ENCODE data around the gene MYO18B.

The MYO18B gene

DNA sequence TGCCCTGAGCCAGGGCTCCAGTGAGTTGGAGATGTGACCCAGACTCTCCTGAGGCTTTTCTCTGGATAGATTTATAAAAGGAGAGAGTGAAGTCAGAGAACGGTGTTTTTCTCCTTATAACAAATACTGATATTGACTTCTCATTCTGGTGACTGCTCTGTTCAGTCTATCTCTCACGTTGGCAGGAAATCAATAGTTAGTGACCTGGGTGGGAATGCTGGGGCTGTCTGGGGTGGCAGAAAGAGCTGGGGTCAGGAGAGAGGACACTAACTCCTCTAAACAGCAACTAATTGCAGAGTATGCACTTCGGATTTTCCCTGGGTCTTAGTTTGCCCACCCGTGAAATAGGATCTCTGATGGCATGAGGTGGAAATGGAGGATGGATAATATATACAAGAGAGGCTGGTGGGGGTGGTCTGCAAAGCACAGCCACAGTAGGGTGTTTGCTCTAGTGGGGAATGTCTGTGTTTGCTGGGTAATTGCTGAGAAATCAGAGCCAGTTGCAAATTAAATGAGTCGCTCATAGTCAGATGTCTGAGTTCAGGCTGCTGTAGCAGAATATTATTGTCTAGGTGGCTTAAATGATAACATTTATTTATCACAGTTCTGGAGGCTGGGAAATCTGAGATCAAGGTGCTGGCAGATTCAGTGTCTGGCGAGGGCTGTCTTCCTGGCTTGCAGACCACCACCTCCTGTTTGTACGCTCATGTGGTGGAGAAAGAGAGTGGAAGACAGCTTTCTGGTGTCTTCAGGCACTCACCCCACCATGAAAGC lies 167.8 kb downstream of the MYO18B start:
- DNase-seq, result no peak

DNA sequence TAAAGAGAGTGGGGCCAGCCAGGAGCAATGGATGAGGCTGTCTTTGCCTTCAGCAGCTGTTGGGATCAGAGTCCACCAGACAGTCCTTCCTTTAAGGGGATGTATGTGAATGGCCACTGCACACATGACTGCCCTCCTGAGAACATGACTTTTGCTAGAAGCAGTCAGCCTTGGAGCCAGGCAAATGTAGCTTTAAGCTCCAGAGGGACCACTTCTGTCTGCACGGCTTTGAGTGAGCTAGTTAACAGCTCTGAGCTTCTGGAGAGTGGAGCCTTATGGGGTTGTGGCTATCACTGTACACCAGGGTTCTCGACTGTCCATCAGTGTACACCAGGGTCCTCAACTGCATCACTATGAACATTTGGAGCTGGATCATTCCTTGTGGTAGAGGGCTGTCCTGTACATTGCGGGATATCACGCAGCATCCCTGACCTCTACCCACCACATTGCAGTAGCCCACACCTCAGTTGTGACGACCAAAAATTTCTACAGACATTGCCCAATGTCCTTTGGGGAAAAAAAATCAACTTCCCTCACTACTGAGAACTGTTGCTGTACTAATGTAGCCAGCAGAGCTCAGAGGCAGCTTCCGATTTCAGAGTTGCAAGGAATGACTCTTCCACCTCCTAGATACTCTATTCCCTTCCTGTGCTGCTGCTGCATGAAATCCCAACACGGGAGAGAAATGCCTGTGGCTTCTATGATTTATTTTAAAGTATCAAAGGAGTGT lies 169.4 kb downstream of the MYO18B start:
- no peak for DNase-seq

DNA sequence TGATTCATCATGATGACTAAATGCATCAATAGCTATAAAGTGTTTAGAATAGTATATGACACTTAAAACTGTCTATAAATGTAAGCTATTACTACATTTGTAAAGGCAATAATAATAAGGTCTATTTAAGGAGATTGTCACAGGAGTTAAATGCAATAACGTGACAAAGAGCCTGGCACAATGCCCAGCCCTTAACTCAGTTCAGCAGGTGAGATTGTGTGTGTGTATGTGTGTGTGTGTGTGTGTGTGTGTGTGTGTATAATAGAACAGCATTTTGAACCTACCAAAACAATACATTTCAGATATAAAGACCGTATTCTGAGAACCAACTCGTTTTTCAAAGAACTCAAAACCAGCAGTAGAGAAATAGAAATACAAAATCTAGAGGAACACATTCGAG lies 177.5 kb downstream of the MYO18B start:
- DNase-seq, result no peak

DNA sequence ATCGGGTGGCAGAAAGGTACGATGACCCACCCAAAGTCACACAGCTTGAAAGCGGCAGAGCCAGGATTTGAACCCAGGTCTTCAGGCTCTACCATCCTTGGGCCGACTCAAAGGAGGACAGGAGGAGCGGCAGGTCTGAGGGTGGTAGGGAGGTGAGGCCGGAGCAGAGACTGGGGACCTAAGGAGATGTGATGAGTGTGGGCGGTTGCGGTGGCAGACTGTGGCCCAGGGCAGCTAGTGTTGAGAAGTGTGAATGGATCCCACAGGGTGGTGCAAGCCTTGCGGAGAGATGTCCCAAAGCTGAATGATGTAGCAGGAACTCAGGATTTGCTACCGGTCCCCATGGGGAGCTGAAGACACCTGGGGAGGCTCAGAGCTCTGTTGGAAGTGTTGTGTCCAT lies 180.2 kb downstream of the MYO18B start:
- DNase-seq, result no peak

DNA sequence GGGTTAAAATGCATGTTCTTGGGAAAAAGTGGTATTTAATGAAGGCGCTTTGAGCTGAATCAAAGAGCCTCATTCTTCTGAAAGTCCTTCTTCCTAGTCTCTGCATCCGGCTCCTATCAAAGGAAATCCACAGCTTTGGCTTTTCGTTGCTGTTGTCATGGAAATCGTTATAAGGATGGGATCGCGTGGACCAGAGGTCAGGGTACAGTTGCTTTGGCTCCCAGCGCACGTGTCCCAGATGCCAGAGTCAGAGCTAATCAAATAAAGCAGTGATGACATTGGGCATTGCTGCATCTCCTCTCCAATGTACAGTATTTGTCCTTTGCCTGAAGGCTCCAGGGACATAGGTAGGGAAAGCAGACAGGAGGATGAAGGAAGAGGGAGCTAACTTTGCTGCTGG lies 181.9 kb downstream of the MYO18B start:
- DNase-seq, result no peak

DNA sequence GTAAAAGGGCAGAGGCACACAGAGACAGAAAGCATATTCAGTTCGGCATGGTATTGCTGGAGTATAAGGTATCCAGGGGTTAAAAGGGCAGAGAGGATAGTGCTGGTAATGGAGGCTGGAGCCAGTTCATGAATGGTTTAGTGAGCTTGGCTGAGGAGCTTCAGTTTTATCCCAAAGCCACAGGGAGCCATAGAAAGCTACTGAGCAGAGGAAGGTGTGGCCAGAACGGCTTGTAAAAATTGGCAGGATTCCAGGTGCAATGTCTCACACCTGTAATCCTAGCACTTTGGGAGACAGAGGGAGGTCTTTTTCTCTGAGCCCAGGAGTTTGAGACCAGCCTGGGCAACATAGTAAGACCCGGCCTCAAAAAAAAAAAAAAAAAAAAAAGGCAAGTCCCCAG lies 186.1 kb downstream of the MYO18B start:
- DNase-seq, result no peak

DNA sequence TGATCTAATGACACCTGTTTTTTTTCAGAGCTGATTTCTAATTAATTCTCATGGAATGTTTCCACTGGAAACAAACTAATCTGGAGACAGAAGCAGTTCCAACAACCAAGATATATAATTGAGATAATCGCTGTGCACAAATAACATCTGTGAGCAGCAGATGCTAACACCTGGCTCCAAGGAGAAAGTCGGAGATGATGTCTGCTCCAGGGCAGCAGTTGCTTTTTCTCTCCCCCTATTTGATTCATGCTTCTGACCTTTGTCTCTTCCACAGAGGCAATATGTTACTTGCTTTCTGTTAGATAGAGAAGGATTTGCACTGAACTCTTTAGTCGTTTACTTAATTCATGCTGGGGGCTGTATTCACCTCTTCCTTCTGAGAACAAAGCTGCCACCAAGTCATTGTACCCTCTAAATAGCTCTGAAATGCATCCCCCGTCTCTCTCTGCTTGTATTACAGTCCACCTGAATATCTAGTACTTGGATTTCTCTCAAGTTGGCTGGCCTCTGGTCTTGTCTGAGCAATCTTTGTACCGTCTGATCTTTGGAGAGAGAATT lies 187.4 kb downstream of the MYO18B start:
- DNase-seq, result no peak

DNA sequence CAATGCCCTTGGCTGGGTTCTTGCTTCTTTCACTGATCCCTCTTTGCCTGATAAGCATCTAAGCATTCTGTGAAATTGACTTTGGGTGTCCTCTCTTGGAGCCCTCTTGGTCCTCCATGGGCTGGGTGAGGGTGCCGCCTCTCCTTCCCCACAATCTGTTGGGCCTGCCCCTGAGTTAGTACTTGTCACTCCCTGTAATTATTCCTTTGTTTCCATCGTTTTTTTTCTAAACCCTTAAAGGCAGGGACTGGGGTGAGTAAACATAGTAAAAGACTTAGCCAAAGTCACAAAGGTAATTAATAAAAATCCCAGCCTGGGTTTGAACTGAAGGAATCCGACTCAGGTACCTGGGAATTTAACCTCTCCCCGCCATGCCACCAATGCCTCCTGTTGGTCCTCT lies 188.1 kb downstream of the MYO18B start:
- no peak for DNase-seq

DNA sequence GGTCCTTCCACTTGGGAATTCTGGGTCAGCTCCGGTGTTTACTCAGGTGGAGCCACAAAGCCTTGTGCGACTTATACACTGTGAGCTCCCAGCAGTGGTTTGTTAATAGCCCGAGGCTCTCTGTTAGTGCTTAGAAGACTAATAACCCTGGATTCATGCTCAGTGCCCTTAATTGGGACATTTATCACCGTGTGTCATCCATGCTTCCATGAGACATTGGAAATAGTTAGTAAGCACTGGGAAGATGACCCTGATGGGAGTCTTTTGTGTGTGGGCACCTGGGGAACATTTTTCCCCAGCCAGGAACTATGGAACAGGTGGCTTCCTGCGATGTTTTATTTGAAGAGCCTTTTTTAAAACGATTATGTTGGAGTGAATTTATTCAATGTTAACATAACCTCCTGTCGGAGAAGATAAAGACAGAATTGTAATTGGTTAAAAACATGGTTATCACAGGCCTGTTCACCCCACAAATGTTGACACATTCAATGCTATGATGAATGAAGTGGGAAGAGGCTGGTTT lies 188.9 kb downstream of the MYO18B start:
- DNase-seq, result no peak

DNA sequence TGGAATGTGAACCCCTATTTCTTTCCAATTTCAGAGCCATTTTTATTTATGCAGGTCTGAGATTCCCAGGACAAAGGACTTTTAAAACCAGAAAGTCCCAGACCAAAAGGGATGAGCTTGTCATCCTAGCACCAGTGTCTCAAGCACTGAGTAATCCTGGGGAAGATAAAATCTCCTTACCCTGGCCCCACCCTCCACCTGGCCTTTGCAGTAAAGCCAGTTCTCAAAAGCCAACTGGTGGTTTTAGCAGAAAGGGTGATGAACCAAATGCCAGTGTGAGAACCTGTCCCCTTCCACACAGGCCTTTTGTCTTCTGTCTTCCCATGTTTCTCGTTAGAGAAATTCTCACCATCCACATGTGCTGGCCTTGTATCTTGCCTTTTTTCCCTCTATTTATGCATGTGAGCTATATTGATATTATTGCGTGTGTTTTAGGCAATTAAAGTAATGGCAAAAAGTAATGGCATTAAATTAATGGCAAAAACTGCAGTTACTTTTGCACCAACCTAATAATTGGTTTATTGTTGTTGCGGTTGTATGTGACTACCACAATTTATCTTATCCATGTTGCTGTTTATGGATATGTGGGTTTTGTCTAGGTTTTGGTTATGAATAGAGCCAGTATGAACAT lies 191.3 kb downstream of the MYO18B start:
- DNase-seq, result no peak

DNA sequence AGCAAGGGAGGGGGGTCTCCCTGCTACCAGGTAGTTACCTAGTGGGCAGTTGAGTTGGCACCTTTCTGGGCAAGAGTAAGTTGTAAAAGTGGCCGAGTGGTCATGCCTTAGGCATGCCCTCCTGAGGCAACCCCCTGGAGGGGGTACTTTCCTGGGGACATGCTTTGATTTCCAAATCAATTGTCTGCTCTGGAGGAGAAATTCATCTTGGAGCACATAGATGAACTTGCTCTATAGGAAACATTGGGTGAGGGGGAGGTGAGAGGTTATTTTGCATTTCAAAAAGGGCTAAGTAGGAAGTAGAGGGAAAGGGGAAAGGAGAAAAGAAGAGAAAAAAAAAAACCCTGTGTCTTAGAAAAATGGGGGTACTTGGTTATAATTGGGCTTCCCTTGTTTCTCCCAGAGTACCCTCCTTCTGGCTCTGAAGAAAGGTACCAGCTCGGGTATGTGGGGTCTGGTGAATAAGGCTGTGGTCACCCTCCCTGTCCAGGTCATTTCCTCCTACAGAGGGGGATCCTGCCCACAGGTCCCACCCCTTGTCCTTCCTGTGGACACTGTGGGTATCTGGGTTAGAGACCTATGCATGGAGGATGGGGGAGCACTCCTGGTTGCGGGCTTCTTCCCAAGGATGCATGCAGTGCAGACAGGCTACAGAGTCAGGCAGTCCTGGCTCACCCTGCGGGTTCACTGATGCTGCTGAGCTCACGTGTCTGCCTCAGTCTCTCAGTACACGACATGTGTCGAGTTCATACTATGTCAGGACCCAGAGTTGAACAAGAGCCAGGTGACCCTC lies 193.5 kb downstream of the MYO18B start:
- DNase-seq, result no peak

DNA sequence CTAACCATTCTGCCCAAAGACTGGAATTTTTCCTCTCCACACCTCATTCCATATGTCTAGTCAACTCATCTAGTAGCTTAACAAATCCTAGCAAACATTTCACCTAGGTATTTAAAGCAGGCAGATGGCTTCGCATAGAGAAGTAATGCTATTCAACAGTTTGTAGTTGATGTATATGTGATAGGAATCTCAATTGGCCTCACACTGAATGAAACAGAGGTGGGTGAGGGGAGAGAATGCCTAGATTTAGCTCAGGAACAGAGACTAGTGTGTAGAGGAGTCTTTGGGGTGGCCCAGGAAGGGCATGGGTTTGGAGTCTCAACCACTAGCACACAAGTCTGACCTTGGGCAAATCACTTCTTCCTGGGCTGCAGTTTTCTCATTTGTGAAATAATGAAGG lies 196.2 kb downstream of the MYO18B start:
- no peak for DNase-seq

DNA sequence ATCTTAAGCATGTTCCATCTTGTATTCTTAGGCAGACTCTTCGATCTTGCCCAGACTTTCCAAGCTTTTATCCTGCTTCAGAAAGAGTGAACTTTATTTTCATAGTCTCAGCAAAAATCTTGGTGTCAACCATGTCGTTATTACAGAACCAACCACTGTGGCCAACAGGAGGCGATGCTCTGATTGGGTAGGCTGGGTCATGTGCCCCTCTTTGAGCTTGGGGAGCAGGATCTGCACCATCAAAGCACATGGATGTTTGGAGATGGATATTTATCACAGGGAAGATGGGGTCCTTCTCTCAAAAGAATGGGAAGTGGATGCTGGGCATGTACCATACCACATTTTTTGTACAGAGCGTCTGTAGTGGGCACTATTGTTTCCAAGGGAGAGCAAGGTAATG lies 197.4 kb downstream of the MYO18B start:
- no peak for DNase-seq

DNA sequence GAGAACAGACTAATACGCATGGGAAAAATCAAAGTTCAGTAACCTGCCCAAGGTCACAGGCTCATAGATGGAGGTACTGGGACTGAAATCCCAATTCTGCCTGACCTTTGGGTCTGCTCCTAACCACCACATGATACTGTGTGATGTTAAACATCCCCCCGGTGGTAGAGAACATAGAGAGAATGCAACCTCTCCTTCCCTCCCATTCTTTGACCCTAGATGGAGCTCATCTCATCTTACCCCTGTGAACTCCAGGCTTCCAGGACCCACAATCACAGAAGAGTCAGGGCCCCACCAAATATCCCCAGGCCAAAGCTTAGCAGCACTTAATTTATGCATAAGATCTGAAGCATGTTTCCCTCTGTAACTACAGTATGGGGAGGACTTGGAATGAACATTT lies 198.5 kb downstream of the MYO18B start:
- no peak for DNase-seq

DNA sequence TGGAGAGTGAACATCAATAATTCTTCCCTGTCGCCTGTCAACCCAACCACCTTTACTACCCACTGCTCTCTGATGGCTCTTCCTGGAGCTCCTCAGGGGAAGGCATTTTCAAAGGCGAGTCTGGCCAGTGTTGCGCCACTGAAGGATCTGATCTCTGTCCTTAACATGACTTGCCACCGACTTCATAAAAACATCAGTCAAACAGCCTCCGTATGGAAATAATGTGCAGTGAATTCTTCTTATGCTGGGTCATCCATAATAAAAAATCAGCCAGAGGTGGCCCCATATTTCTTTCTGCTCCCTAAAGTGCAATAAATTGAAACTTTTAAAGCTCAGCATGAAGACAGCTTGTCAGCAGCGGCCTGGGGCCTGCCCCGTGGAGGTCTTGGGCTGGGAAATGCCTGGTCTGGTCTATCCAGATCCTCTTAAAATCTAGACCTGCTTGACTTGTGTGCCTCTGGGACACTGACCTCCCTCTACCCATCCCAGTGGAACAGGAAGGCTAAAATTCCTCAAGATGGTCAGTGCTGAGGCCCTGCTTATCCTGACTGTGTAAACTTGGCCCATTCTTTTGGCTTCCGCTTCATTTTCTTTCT lies 199.5 kb downstream of the MYO18B start:
- no peak for DNase-seq

DNA sequence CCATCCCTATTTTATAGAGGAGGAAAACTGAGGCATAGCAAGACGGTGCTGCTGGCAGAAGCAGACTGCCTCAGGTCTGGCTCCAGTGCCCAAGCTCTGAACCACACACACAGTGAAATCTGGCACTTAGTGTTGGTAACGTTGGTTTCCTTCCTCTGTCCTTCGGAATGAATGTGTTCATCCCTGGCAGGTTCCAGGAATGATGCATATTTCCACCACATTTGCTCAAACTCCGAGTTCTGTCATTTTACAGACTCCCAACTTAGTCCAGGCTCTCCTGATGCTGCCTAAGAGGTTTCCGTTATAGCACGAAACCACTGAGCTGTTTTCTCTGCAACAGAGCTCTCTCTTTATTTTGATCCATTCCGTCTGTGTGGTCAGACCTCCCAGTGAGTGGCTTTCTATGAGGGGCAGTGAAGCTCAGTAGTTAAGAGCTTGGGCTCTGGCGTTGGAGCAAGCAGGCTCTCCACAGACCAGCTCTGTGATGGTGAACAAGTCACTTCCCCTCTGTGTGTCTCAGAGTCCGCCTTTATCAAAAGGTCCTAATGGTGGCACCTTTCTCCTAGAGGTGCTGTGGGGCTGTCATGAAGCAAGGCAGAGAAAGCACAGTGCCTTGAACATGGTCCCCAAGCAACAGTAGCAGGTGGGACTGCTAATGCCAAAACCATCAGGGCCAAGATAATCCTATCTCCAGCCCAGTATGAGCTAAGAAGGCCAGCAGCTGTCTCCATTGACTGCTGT lies 200.3 kb downstream of the MYO18B start:
- DNase-seq, result no peak

DNA sequence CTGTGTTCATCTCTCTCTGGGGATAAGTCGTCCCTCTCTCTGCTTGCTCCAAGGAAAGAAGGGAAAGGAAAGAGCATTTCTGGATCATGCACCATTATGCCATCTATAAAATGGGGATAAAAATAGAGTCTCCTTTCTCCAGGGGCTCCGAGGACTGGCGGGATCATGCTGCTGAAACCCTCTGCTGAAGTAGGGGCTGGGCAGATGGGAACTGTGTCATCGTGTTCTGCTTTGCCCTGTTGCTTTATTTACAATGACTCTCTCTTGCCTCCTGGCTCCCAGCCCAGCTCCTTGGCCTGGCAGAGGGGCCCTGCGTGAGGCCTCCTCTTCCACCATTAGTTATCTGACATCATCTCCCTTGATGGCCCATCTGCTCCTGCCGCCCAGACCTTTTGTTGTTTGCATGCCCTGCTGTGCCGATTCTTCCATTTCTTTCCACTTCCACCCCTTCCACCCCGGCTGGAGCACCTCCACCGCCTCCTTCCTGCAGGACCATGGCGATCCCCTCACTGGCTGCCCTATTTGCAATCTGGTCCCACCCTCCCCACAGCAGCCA lies 200.9 kb downstream of the MYO18B start:
- DNase-seq, result no peak

DNA sequence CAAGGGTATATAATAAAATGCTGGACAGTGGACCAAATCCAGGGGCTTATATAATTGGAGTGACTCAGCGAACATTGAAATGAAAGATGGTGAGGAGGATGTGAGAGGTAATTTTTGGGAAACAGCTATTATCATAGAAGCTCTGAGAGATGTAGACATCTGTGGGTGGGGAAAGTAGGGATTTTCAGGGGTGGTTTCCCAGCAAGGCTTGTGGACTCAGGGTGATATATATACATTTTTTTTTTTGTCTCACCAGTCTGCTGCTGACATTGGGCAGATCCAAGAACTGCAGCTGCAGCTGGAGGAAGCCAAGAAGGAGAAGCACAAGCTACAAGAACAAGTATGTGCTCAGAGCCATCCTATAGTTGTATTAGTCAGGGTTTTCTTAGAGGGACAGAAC lies 208.1 kb downstream of the MYO18B start:
- no peak for DNase-seq

DNA sequence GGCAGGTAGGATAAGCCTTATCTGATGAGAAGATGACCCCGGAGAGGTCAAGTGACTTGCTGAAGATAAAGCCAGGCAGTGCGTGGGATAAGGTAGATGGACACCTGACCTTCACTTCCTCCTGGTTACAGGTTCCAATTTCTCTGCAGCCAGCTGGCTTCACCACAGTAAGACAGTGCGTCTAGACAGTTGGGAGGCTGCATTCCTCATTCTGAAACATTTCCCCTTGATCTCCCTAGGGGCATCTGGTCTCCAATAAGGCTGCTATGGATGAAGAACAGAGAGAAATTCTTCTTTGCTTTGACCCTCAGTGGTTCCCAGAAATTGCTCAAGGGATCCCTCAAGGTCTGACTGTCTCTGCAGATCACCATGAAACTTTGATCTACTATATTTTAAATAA lies 211.3 kb downstream of the MYO18B start:
- DNase-seq, result no peak

DNA sequence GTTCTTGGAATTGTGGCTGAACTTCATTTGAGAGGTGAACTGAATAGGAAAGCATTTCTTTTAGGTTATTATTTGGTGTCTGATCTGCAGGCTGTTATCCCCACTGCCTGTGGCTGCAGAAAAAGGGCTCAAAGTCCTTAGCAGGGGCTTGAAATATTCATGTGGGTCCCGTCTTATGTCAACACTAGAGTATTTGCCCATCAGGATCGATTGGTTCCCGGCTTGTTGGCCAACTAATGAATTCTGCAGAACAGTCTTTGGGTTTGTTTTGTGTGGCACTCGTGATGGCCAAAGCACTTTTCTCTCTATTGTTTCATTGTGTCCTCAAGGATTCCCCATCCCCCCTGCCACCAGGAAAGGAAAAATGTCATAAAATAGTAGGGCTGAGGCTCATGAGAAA lies 211.9 kb downstream of the MYO18B start:
- DNase-seq, result no peak

DNA sequence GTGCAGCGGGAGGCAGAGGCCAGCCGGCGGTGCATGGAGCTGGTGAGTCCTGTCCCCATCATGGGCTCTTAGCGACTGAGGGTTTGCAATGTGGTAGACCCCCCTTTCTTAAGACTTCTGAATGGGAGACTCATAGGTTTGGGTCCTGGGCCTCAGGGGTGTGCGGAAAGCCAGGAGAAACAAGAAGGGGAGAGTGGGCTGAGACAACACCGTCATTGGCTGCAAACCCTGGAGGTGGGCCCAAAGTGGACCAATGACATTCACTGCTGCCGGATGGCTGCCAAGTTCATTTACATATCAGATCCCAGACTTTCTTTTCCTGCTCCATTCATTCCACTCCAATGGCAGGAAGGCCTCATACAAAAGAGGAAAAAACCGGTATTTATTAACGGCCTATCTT lies 213.3 kb downstream of the MYO18B start:
- DNase-seq, result no peak
